GM19452 (cell line): ENCODE data around the gene C14orf119.

Source experiments
- ATAC-seq: cut with Tn5 transposase; IDR thresholded peaks from one replicate; pipeline ENCODE4 v1.9.1; 2021; ENCODE audit not compliant: unreplicated experiment

Gene C14orf119, protein sequence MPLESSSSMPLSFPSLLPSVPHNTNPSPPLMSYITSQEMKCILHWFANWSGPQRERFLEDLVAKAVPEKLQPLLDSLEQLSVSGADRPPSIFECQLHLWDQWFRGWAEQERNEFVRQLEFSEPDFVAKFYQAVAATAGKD

DNA sequence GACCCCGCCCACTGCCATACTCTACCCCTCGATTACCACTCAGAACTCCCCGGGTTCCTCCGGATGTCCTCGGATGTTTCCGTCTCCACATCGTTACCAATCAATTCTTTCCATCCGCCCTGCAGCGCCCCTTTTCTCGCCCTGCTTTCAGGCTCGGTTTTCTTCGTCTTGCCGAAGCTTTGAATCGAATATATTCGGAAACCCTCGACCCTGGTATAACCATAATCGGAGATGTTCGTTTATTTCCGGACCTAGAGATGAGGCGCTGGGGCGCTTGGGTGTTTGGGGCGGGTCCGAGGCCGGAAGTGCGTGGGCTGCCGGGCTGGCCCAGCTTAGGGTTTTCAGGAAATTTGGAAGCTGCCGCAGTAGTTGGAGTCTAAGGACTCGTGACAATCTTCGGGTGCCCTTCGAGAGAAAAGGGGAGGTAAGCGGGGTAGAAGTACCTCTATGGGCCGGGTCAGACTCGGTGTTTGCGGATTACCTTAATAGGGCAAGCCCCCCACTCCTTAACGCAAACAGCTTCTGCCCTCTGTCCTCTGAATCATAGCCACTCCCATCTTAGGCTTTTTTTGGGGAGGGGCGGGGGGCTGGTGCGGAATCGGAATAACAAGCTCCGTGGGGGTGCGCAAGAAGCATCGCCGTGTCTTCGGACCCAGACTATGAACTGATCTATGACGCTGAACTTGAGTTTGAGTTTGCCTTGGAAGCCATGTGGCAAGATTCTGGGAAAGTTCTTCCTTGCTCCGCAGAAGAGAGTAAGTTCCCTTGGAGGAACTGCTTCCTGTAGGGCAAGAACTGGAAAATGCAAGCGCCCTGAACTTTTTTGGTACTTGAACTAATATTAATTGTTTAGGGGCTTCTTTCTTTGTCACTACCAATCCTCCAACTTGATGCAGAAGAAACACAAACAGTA, at the start of gene C14orf119:
Gene C14orf119 (plus strand): TSS at position 310 of the 913 bp plus-strand sequence. CDS start 2,154 bp downstream, outside the sequence.
- peak; percentile 89 for ATAC-seq

DNA sequence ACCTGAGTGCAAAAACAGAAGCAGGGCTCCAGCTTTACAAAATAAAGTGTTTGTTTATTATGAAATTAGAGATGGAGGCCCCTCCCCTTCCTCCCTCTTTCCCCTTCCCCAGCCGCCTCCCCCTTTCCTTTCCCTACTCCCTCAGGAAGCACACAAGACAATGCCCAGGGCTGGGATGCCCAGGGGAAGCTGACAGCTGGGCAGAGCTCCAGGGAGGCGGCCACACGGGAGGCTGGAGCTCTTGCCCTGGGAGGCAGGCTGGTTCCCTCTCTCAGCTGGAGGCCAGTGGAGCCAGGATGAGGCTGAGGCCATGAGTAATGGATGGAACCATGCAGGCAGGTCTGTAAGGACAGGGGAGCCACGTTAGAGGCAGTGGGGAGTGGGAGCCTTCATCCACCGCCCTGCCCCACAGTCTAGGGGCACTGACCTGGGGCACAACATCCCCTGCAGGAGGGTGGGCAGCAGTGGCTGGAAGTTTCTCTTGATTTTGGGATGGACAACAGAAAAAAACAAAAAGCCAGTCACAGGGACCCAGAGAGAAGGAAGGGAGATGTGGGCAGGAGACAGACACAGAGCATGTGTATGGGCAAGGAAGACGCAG, 48.2 kb upstream of the C14orf119 start:
- no peak for ATAC-seq

DNA sequence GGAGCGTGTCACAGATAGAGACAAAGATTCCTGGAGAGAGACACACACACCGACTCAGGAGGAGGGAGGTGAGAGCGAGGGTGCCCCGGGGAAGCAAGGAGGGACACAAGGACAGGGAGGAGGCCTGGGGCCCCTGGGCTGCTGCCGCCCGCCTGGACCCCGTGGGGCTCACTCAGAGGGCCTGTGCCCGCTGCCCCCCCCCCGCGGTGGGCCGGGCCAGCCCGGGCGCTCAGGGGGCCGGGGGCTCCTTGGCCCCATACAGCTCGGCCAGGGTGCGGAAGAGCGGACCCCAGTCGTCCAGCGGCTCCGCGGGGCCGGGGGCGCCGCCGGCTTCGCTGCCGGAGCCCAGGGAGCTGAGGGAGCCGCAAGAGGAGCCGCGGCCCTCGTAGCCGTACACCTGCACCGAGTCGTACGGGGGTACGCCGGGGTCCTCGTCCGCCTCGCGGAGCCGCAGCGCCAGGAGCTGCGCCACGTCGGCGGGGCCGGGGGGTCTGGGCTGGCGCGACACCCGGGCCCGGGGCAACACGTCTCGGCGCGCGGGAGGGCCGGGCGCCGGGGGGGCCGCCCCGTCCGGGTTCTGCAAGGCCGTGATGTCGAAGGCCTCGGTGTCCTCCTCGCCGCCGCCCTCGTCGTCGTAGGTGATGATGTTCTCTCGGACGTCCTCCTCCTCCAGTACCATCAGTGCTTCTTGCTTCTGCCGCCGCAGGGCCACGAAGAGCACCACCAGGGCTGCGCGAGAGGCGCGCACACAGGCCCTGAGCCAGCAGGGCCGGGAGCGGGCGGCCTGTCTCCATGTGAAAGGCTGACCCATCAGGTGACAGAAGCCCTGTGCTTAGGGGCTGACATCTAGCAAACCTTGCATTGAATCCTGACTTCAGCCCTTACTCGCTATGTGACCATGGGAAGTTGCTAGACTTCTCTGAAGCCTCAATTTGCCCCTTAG, 47.3 kb upstream of the C14orf119 start:
- no peak for ATAC-seq

DNA sequence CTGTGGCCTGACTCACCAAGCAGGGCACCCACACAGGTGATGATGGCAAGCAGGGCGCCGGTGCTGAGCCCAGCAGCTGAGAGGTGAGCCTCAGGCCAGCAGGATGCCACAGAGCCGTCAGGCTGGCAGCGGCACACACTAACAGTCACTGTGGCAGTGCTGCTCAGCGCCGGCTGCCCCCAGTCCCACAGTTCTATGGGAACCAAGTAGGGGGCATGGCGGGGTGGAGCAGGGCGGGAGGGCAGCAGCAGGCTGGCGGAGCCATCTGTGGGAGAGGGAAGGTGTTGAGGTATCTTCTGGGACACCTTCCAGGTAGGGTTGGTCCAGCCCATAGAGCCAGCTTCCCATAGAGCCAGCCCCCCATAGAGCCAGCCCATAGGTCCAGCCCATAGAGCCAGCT, 46.3 kb upstream of the C14orf119 start:
- no peak for ATAC-seq

DNA sequence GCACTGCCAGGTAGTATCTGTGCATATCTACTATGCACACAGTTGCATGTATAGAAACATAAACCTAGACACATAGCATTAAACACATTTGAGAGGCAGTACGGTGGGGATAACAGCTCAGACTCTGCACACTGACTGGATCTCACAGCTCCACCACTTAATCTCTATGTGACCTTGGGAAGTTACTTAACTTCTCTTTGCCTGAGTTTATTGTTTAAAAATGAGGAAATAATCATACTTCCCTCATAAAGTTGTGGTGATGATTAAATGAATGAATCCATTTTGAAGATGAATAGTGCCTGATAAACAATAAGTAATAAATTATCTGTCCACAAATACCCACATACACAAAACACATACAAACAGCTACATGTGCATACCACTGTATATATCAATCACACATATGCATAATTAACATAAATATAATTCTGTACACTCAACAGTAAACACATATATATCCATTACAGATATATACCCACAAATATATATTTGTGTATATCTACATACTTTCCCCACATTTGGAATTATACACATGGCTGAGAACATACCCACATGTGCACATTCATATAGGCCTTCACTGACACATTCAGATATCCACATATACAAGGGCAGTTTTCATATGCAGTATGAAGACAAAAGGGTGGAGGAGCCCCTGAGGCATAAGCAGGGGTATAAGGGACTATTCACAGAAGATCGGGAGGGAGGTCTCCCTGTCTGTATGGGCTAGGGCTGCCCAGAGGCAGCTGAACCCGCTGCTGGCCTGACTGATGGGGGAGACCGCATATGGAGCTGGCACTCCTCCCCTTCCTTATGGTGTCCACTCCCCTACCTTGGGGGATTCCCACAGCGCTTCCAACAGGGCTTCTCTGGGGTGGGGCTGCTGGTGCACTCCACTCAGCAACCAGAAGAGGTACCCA, 43.9 kb upstream of the C14orf119 start:
- no peak for ATAC-seq

DNA sequence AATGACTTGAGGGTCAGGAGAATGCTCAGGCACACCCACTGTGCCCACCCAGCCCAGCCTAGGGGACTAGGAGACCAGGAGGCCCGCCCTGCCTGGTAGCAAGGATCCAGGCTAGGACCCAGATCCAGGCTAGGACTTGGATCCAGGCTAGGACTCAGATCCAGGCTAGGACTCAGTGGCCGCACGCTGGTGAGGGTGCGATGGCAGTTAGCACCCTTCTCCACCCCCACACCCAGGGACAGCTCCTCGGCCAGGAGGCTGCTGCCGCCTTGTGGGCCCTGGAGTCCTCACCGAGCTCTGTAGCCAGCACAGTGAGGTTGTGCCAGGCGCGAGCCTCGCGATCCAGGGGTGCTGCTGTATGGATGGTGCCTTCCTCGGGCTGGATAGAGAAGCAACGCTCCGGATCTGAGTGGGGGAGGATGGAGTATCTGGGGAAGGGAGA, 43.1 kb upstream of the C14orf119 start:
- ATAC-seq, result no peak

DNA sequence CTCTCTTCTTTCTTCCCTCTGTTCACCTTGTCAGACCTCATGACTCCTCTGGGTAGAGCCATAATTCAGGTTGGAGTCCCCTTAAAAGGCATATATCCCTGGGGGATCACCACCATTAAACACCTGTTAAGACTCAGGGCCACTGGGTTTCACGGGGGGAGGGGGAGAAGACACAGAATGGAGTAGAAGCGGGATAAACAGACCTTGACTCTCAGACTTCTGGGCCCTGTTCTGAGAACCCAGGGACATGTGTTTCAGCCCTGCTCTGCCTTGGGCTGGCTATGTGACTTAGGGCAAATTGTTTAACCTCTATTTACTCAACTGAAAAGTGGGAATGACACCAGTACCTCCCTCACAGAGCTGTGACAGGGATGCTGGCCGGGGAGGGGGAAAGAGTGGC, 42.6 kb upstream of the C14orf119 start:
- ATAC-seq, result no peak

DNA sequence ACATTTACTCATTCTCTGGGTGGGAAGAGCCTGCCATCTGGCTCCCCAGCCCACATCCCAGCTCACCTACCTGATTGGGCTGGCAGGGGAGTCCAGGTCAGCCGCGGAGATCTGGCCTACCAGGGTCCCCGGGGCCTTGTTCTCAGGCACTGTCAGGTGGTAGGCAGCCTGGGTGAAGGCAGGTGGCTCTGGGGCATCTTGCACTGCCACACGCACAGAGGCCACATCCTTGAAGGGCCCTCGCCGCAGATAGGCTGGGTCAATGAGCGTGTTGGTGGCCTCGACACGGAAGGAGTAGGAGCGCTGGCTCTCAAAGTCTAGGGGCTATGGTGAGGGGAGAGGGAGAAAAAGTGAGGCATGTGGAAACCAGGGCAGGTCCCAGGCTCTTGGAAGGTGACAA, 41.9 kb upstream of the C14orf119 start:
- no peak for ATAC-seq

DNA sequence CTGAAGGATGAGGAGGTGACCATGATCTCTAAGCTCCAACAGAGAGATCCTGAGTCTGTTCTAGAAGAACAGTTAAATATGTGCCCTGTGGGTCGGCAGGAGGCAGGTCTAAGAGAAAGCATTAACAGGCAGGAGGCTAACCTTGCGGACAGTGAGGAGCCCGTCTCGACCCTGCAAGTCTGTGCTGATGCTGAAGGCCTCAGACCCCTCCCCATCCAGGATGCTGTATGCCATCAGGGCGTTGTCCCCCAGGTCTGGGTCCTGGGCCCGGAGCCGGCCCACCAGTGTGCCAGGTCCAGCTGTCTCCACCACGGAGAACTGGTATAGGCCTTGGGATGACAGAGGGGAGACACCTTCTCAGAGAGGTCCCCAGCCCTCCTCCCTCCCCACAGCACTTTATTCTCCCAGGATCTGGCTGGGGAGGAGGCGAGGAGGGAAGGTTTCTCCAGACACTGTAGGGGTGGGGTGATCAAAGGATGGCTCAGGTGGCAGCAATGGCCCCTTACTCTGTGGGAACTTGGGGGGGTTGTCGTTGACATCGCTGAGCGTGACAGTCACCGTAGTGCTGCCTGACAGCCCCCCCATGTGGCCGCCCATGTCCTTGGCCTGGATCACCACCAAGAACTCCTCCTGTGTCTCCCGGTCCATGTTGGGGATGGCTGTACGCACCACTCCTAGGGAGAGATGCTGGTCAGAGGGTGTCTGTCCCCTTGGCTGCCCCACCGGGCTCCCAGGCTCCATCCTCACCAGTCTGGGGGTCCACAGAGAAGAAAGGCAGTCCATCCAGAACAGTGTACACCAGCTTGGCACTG, 41.1 kb upstream of the C14orf119 start:
- ATAC-seq, result no peak

DNA sequence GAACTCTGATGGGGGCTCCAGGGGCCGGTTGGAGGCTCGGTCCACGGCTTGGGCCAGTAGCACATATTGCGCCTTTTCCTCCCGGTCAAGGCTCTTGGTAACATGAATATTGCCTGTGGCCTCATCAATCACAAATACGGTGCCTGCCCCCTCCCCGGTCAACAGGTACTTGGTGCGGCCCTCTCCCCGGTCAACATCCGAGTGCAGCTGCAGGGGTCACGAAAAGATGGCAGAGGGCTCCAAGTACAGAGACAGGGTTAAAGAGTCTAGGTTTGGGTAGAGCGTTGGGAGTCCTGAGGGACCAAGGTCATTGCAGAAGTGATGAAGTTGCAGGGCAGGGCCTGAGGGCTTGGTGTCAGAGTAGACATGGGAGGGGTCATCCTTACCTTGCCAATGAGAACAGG, 40.2 kb upstream of the C14orf119 start:
- ATAC-seq, result no peak

DNA sequence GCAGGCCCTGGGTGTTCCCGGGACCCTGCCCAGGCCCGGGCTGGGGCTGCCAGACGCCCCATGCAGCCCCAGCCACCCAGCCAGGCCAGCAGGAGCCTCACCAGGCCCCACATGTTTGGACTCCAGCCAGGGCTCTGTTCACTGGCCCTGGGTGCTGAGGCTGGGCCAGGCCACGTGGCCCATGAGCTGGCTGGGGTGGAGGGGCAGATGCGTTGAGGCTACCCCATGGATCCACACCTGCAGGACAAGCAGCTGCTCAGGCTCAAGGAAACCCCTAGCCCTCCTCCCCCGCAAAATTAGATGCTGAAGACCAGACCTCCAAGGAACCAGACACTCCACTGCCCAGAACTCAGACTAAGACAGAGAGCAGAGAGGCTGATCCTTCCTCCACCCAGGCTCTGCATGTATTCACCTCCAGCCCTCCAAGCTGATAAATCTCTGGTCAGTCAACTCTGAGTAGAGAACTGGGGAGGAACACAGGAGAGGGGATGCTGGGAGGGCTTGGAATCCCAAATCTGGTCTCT, 39.6 kb upstream of the C14orf119 start:
- ATAC-seq, result no peak

DNA sequence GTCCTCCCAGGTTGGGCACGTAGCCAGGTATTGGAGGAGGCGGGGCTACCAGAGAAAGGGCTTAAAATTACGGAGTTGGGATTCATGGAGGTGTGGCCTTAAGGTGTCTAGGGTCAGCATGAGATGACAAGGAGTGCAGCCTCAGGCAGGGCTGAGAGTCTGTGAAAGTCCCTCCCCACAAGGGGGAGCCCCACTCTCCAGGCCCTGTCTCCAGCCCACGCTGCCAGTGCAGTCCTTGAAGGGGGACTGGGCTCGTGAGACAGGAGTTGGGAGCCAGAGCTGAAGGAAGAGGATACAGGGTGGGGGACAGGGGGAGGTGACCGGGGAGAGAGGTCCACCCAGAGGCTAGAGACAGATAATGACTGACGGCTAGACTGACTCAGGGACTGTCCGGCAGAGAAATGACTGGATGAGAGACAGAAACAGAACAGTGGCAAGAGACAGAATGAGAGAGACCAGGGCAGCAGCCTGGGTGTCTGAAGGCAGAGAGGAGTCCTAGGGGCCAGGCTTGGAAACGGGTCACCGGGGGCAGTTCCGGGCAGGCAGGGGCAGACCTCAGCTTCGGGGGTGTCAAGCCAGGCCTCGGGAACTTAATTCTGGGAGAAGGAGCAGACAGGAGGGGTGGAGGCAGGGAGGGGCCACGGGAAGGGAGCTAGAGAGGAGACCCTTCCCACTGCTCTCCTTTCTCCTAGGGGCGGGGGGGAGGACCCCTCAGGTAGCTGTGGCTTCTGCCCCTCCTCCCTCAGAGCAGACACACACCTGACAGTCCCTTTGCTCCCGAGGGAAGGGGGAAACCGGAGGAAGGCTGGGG, 39.0 kb upstream of the C14orf119 start:
- no peak for ATAC-seq

DNA sequence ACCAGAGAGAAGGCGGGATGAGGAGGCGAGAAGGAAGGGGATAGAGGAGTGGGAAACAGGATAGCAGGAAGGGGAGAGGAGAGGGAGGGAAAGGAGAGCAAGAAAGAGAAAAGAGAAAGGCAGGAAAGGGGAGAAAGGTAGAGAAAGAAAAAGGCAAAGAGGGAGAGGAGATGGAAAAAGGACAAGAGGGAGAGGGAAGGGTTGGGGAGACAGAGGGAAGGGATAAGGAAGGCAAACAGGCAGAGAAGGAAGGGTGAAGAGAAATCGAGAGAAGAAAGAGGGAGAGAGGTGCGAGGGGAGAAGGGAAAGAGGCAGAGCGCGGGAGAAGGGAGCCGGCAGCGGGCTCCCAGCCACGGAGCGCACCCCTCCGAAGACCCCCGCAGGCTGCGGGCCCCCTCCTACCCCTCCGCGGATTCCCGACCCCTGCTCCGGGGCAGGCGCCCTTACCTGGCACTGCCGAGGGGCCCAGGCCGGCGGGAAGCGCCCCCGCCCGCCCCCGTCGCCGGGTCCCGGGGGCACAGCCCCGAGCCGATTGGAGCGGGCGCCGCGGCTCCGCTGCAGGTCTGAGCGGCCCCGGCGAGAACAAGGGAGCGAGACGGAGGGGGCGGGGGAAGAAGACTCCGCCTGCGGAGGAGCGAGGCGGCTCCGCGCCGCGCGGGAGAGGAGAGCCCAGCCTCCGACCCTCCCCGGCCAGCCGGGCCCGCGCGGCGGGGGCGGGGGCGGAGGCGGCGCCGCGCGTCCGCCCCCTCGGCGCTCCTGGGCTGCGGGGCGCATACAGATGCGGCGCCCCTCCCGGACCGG, 38.1 kb upstream of the C14orf119 start, which contains the start of gene CDH24:
Gene CDH24 (minus strand): TSS at position 565 of the 801 bp plus-strand sequence. CDS start 1,787 bp downstream, outside the sequence.
- ATAC-seq, result peak; percentile 54

DNA sequence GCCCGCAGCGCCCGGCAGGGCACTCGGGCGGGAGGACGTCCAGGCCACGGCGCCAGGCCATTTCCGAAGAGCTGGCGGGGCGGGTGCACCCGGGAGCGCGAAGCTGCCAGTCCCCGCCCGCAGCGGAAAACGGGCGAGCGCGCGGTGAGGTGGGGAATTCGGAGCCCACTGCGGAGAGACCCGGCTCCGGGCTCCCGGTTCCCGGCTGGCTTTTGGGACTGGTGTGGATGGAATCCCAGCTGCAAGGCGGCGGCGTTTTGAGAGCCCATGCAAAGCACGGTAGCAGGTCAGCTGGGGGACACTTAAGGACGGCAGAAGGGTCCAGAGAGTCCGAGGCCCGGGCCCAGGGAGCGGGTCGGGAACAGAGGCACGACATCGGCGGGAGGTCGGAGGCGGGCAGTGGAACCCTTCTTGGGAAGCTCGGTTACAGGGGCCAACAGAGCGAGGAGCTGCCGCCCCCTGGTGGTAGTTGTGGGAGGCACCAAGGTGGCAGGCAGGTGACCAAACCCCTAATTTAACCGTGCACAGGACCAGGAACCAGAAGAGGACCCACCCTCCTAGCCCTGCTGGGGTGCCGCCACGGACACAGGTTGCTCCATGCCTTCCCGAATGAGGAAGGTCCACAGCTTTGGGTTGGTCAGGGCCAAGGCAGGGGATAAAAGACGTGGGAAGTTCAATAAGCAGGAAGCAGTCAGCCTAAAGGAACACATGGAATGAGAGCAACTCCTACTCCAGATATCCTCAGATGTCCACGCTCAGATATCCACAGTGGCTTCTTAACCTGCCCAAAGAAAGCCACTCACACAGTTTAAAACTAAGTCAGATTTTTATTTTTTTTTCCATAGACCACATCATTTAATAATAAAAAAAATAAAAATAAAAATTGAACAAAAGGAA, 37.3 kb upstream of the C14orf119 start:
- peak; percentile 54 for ATAC-seq

DNA sequence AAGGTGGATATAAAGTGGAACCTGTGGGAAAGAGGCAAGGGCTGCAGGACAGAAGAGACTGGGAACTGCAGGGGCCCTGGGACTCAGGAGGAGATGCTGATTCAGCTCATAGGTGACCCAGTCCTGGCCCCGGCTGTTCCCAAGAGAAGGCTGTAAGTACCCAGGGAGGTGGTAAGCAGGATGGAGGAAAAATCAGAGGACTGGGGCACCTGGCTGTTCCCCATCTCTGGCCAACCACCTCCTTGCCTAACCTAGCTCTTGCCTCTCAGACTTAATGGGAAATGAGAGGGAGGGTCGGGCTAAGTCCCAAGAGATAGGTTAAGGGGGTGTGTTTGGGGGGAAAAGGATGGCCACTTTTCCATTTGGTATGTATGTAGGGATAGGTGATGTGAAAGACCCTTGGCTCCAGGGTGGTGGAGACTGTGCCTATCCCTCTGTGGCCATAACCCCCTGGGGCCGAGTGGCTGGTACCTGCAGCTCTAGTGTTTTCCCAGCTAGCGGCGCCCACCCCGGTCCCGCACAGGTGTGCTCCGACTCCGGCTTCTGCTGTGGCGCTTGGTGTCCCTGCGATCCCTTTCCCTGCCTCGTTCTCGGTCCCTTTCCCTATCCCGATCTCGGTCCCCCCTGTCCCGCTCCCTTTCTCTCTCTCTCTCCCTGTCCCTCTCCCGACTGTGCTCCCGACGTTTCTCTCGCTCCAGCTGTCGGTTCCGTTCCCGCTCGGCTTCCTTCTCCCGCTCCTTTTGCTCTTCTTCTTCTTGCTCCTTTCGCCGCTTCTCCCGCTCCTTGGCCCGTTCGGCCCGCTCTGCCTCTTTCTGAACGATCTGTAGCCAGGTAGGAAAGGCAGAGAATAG, 36.4 kb upstream of the C14orf119 start:
- no peak for ATAC-seq
